Heart left ventricle (tissue), 13 donors: ENCODE measurements around the gene ST3GAL2.

ENCODE experiments used
- POLR2A ChIP-seq, 2 donors: fragments of 450-650 bp; IDR thresholded peaks; one replicate each; pipeline ENCODE4 v1.6.1; 2017; ENCODE audit warnings: antibody characterized with exemption in 2 of 2, mild to moderate bottlenecking in 2 of 2, moderate library complexity in 2 of 2
- TF ChIP-seq, protein P1 (sequence below), 12 donors: fragments of 200-600 bp; sonication (generic) in 4 of 12; IDR thresholded peaks; one replicate each; pipeline versions ENCODE4 v1.5.0 to v1.8.0; 2018 to 2022; ENCODE audit warnings: antibody characterized with exemption in 12 of 12, mild to moderate bottlenecking in 5 of 12
- donor health status: ischemic (EF 13 %, LVEDD 7.1; RV severe dilation, severe dysfunction).
- donor health status: DM: no; HTN: yes; CAD: no.
- donor health status: DM: no; HTN: no; CAD: no.
- donor health status: ischemic (EF 25% LVEDD 6.9; RV normal size, moderate dysfunction).
- donor health status: ischemic (EF 25% LVEDD 5.7; RV mildly dilated, moderate dysfunction).
- donor health status: ischemic (EF 35%, LVEDD 5.7; RV mildly dilated, moderate dysfunction).
- donor health status: nonischemic (EF 11% LVEDD 7.7; RV severe dilation, severe dysfunction).
- donor health status: DM: yes; HTN: yes; CAD: no.
- donor health status: PGD.
- donor health status: ischemic (EF 29% LVEDD 5.4; RV normal size, mild dysfunction).
- donor health status: nonischemic (EF 23%, LVEDD 6.1; RV moderate dilation, normal function).

DNA sequence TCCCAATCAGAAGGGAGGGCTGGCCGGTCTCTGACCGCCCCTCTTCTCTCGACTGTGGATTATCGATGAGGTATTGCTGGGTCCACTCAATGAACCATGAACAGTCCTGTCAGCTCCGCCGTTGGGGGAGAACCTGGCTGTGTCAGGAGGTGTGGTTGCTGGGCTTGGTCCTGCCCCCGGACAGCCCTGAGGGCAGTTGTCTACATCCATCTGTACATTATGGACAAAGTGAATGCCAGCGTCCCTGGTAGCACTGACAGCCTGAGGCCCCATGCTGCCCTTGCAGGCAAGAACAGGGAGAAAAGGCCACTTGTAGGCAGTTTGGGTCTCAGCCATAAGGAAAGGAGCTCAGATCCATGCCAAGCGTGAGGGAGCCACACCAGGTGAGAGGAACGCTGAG is 38.9 kb downstream of the ST3GAL2 start:
- TF ChIP-seq, protein P1, sequence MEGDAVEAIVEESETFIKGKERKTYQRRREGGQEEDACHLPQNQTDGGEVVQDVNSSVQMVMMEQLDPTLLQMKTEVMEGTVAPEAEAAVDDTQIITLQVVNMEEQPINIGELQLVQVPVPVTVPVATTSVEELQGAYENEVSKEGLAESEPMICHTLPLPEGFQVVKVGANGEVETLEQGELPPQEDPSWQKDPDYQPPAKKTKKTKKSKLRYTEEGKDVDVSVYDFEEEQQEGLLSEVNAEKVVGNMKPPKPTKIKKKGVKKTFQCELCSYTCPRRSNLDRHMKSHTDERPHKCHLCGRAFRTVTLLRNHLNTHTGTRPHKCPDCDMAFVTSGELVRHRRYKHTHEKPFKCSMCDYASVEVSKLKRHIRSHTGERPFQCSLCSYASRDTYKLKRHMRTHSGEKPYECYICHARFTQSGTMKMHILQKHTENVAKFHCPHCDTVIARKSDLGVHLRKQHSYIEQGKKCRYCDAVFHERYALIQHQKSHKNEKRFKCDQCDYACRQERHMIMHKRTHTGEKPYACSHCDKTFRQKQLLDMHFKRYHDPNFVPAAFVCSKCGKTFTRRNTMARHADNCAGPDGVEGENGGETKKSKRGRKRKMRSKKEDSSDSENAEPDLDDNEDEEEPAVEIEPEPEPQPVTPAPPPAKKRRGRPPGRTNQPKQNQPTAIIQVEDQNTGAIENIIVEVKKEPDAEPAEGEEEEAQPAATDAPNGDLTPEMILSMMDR (IDR thresholded peaks at IDR 0.05), result no peak
- TF ChIP-seq POLR2A (IDR thresholded peaks at IDR 0.05), result no peak
